ENCODE data around the gene IRF2. TPM values are rescaled to one million over a fixed set of nuclear protein-coding genes. Genes with fewer than 3 reads are reported as not detected.

The IRF2 gene
- total RNA-seq, 4 donors from 2014 or later, result 32.3 to 50.1 (median 36.4) TPM

GRCh38 chr4:184477201-184477999, 3.0 kb upstream of the IRF2 start:
- DNase-seq (ENCODE audit: extremely low spot score), result no peak
- Histone ChIP-seq H3K27ac (replicated peaks in 1 of 4) (peak overlapping the region in 3 of 4 donors; percentile 11 to 94 (median 28)), H3K4me3 (no peak overlapping the region), H3K4me1 (peaks cover 23 to 38% (median 26%) of the 10 kb centered on the region in 4 donors), H3K36me3 (no peaks in the 10 kb centered on the region), H3K27me3 (no peaks in the 10 kb centered on the region), H3K9me3 (no peaks in the 10 kb centered on the region)
- WGBS, result 71% methylated on average over 9 of the region's 9 CpGs
- intact Hi-C loops (cut with DNase I), result loop anchor here (5.0 to 10.0 kb wide), 2 partner anchors 167 to 215 kb away; partner anchors contain the start of genes CASP3 and PRIMPOL
- TF ChIP-seq POLR2AphosphoS5 (IDR thresholded peaks at IDR 0.05) (no peak), EP300 (IDR thresholded peaks at IDR 0.05) (no peak), POLR2A (IDR thresholded peaks at IDR 0.05; ENCODE audit: low read depth) (no peak)
- TF ChIP-seq, protein P1, sequence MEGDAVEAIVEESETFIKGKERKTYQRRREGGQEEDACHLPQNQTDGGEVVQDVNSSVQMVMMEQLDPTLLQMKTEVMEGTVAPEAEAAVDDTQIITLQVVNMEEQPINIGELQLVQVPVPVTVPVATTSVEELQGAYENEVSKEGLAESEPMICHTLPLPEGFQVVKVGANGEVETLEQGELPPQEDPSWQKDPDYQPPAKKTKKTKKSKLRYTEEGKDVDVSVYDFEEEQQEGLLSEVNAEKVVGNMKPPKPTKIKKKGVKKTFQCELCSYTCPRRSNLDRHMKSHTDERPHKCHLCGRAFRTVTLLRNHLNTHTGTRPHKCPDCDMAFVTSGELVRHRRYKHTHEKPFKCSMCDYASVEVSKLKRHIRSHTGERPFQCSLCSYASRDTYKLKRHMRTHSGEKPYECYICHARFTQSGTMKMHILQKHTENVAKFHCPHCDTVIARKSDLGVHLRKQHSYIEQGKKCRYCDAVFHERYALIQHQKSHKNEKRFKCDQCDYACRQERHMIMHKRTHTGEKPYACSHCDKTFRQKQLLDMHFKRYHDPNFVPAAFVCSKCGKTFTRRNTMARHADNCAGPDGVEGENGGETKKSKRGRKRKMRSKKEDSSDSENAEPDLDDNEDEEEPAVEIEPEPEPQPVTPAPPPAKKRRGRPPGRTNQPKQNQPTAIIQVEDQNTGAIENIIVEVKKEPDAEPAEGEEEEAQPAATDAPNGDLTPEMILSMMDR (IDR thresholded peaks at IDR 0.05), result no peak

- no peaks in the 10 kb centered on the region for H3K9me3 ChIP-seq
- TF ChIP-seq POLR2AphosphoS5 (IDR thresholded peaks at IDR 0.05) (no peak), EP300 (IDR thresholded peaks at IDR 0.05) (no peak), POLR2A (IDR thresholded peaks at IDR 0.05; ENCODE audit: low read depth) (no peak)
- TF ChIP-seq, protein P1 (IDR thresholded peaks at IDR 0.05), result no peak
- peaks cover 29 to 45% (median 33%) of the 10 kb centered on the region in 4 donors for H3K4me1 ChIP-seq
- intact Hi-C loops (cut with DNase I), result loop anchor here (5.0 to 10.0 kb wide), 2 partner anchors 168 to 214 kb away; partner anchors contain the start of genes CASP3 and PRIMPOL
- H3K36me3 ChIP-seq, result no peaks in the 10 kb centered on the region
- H3K4me3 ChIP-seq, result no peak overlapping the region
- DNase-seq (ENCODE audit: extremely low spot score), result no peak
- no peaks in the 10 kb centered on the region for H3K27me3 ChIP-seq
- H3K27ac ChIP-seq (replicated peaks in 1 of 4), result peak overlapping the region in 3 of 4 donors; percentile 11 to 94 (median 28)
- 75% methylated on average over 8 of the region's 8 CpGs for WGBS
Measured at GRCh38 chr4:184476695-184477094, 2.3 kb upstream of the IRF2 start.

DNA sequence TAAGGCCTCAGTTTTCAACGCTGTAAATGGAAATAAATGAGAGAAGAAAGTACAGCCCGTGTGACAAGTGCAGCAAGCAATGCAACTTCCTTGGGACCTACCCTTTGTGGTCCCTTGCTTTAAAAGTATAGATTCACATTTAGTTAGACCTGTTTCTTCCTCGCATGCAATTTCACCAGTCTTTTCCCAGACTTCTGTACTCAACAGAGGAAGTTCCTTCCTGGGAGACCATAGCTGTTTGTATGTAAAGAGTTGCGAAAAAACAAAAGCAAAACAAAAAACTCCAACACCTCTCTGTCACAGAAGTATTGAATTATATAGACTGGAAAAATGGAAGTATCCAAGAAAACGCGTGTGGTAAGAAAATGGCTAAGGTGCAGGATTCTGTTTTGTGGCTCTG, 1.1 kb upstream of the IRF2 start:
- Histone ChIP-seq H3K36me3 (no peaks in the 10 kb centered on the region), H3K4me1 (peaks cover 34 to 57% (median 45%) of the 10 kb centered on the region in 4 donors), H3K9me3 (no peaks in the 10 kb centered on the region), H3K27me3 (no peaks in the 10 kb centered on the region), H3K4me3 (peak overlapping the region; percentile 68 to 93 (median 84)), H3K27ac (replicated peaks in 1 of 4) (peak overlapping the region; percentile 92 to 98 (median 95))
- 57% methylated on average over 6 of the region's 6 CpGs for WGBS
- intact Hi-C loops (cut with DNase I), result loop anchor here (5.0 to 10.0 kb wide), 2 partner anchors 169 to 213 kb away; partner anchors contain the start of genes CASP3 and PRIMPOL
- no peak for DNase-seq (ENCODE audit: extremely low spot score)
- TF ChIP-seq EP300 (IDR thresholded peaks at IDR 0.05) (no peak), POLR2A (IDR thresholded peaks at IDR 0.05; ENCODE audit: low read depth) (no peak), POLR2AphosphoS5 (IDR thresholded peaks at IDR 0.05) (no peak)
- TF ChIP-seq, protein P1 (IDR thresholded peaks at IDR 0.05), result no peak

GRCh38 chr4:184475096-184475461, 729 bp upstream of the IRF2 start:
- Histone ChIP-seq H3K36me3 (no peaks in the 10 kb centered on the region), H3K27ac (replicated peaks in 1 of 4) (peak overlapping the region; percentile 92 to 98 (median 95)), H3K27me3 (no peaks in the 10 kb centered on the region), H3K4me3 (peak overlapping the region; percentile 68 to 93 (median 84)), H3K9me3 (no peaks in the 10 kb centered on the region), H3K4me1 (peaks cover 38 to 62% (median 49%) of the 10 kb centered on the region in 4 donors)
- intact Hi-C loops (cut with DNase I), result loop anchor here (5.0 to 10.0 kb wide), 2 partner anchors 170 to 213 kb away; partner anchors contain the start of genes CASP3 and PRIMPOL
- TF ChIP-seq POLR2A (IDR thresholded peaks at IDR 0.05; ENCODE audit: low read depth) (no peak), POLR2AphosphoS5 (IDR thresholded peaks at IDR 0.05) (peak in 1 of 2 donors; percentile 15)
- 2% methylated on average over 4 of the region's 17 CpGs for WGBS
- DNase-seq (ENCODE audit: extremely low spot score), result no peak
